ENCODE results near the gene CRYGS.

- TF ChIP-seq ETV6 (IDR thresholded peaks at IDR 0.05; ENCODE audit: borderline replicate concordance in 1 of 2, low read depth in 2 of 2, low read length in 1 of 2) (no peak), ETV6 (CRISPR knock-in tag; IDR thresholded peaks at IDR 0.05; ENCODE audit: borderline replicate concordance) (no peak), ZNF274 (IDR thresholded peaks at IDR 0.05; ENCODE audit: borderline replicate concordance, low read depth, low read length) (no peak), POLR3A (IDR thresholded peaks at IDR 0.05; ENCODE audit: borderline replicate concordance, extremely low read depth, insufficient read depth, insufficient read length) (no peak), POLR2AphosphoS5 (IDR thresholded peaks at IDR 0.05; ENCODE audit: control insufficient read depth, insufficient read depth, low read depth, low read length) (no peak), RBM34 (IDR thresholded peaks at IDR 0.05; ENCODE audit: borderline replicate concordance, insufficient read depth, low read length) (no peak)
Observed at GRCh38 chr3:186519021-186519658, 25.0 kb downstream of the CRYGS start.
